DLD1 (cell line): Measurements from ENCODE around the gene MBTPS1.

Experiments used
- in situ Hi-C: cut with HindIII; loops from 2 replicates; pipeline ENCODE4 v1.10.0; 2017; ENCODE audit warnings: low sequenced_read_pairs

Gene MBTPS1

GRCh38 chr16:84116720-84117493 lies at the start of gene MBTPS1:
Gene MBTPS1, minus strand, starts transcription at chr16:84116942. Its CDS starts 15,159 bp downstream, at chr16:84101783.
- in situ Hi-C loops = no loop called here

- in situ Hi-C loops = no loop called here
These were observed 49.0 kb upstream of the MBTPS1 start for GRCh38 chr16:84165746-84166145.

GRCh38 chr16:84161801-84162200 lies 45.1 kb upstream of the MBTPS1 start:
- in situ Hi-C loops = no loop called here

- in situ Hi-C loops = no loop called here
These were observed 44.3 kb upstream of the MBTPS1 start for GRCh38 chr16:84161037-84161436.

GRCh38 chr16:84159800-84160199 lies 43.1 kb upstream of the MBTPS1 start:
- in situ Hi-C loops = no loop called here

GRCh38 chr16:84159007-84159406 lies 42.3 kb upstream of the MBTPS1 start:
- in situ Hi-C loops = no loop called here

- in situ Hi-C loops = no loop called here
These were observed 39.6 kb upstream of the MBTPS1 start for GRCh38 chr16:84156342-84156784.

GRCh38 chr16:84155771-84156170 lies 39.0 kb upstream of the MBTPS1 start:
- in situ Hi-C loops = no loop called here

GRCh38 chr16:84155226-84155625 lies 38.5 kb upstream of the MBTPS1 start:
- in situ Hi-C loops = no loop called here

- in situ Hi-C loops = no loop called here
These were observed 37.0 kb upstream of the MBTPS1 start for GRCh38 chr16:84153660-84154214.

- in situ Hi-C loops = no loop called here
These were observed 34.2 kb upstream of the MBTPS1 start for GRCh38 chr16:84150926-84151325.

GRCh38 chr16:84144859-84145639 lies 28.3 kb upstream of the MBTPS1 start, which contains the start of the genes DNAAF1 and HSDL1:
Gene DNAAF1, plus strand, starts transcription at chr16:84145308. Its CDS starts 133 bp downstream, at chr16:84145441.
Gene HSDL1, minus strand, starts transcription at chr16:84145177. Its CDS starts 13,856 bp downstream, at chr16:84131321.
- in situ Hi-C loops = no loop called here

- in situ Hi-C loops = no loop called here
These were observed 27.6 kb upstream of the MBTPS1 start for GRCh38 chr16:84144209-84144858.

- in situ Hi-C loops = no loop called here
These were observed 27.1 kb upstream of the MBTPS1 start for GRCh38 chr16:84143784-84144199.

- in situ Hi-C loops = no loop called here
These were observed 26.3 kb upstream of the MBTPS1 start for GRCh38 chr16:84143081-84143480.

- in situ Hi-C loops = no loop called here
These were observed 24.5 kb upstream of the MBTPS1 start for GRCh38 chr16:84141143-84141670.

- in situ Hi-C loops = loop anchor here (5.0 kb wide), 1 partner anchor 52 kb away; no protein-coding TSS in a partner anchor
These were observed 23.0 kb upstream of the MBTPS1 start for GRCh38 chr16:84139628-84140258.

- in situ Hi-C loops = loop anchor here (5.0 kb wide), 1 partner anchor 52 kb away; no protein-coding TSS in a partner anchor
These were observed 22.3 kb upstream of the MBTPS1 start for GRCh38 chr16:84138824-84139627.

GRCh38 chr16:84138500-84138823 lies 21.7 kb upstream of the MBTPS1 start:
- in situ Hi-C loops = loop anchor here (5.0 kb wide), 1 partner anchor 51 kb away; no protein-coding TSS in a partner anchor
